Activated CD8-positive, alpha-beta memory T cell treated with anti-CD3 and anti-CD28 coated beads, Interleukin-2, amount 10 ng/mL, durations not matched to agents 7 days and 5 days (primary cell): Measurements from ENCODE around the gene ELN. TPM values are rescaled to one million over a fixed set of nuclear protein-coding genes. Genes with fewer than 3 reads are reported as not detected.

Experiments used
- ATAC-seq: fragments of 150-1000 bp; cut with Tn5 transposase; one replicate; pipeline ENCODE4 v1.10.0; 2021; ENCODE audit warnings: moderate library complexity
- CTCF ChIA-PET: fragments of 350-600 bp; sonication (Branson Sonifier 250); formaldehyde crosslinking; loops from one replicate; lab custom pipeline; 2021; ENCODE audit warnings: antibody characterized with exemption; lab: Charles Lee
- DNase-seq: peaks from one replicate; pipeline ENCODE4 v3.0.0-alpha.2; 2020
- H3K27ac Mint-ChIP-seq: one replicate; pipeline ENCODE4 v1.8.0; 2021; ENCODE audit warnings: mild to moderate bottlenecking, mixed read lengths
- H3K27me3 Mint-ChIP-seq: one replicate; pipeline ENCODE4 v1.8.0; 2021; ENCODE audit warnings: mixed read lengths
- H3K36me3 Mint-ChIP-seq: one replicate; pipeline ENCODE4 v1.8.0; 2021; ENCODE audit warnings: mild to moderate bottlenecking, mixed read lengths
- H3K4me1 Mint-ChIP-seq: one replicate; pipeline ENCODE4 v1.8.0; 2021; ENCODE audit warnings: mixed read lengths
- H3K4me3 Mint-ChIP-seq: one replicate; pipeline ENCODE4 v1.8.0; 2021; ENCODE audit warnings: mild to moderate bottlenecking, moderate library complexity, mixed read lengths
- H3K9me3 Mint-ChIP-seq: one replicate; pipeline ENCODE4 v1.8.0; 2022; ENCODE audit warnings: low read depth, mixed read lengths
- total RNA-seq, 2 experiments: library from RNA; stranded (reverse); gene quantifications; one replicate each; pipeline ENCODE4 v1.2.3, GENCODE V29; 2021

The ELN gene
- total RNA-seq, 2 experiments from 2014 or later: not detected

DNA sequence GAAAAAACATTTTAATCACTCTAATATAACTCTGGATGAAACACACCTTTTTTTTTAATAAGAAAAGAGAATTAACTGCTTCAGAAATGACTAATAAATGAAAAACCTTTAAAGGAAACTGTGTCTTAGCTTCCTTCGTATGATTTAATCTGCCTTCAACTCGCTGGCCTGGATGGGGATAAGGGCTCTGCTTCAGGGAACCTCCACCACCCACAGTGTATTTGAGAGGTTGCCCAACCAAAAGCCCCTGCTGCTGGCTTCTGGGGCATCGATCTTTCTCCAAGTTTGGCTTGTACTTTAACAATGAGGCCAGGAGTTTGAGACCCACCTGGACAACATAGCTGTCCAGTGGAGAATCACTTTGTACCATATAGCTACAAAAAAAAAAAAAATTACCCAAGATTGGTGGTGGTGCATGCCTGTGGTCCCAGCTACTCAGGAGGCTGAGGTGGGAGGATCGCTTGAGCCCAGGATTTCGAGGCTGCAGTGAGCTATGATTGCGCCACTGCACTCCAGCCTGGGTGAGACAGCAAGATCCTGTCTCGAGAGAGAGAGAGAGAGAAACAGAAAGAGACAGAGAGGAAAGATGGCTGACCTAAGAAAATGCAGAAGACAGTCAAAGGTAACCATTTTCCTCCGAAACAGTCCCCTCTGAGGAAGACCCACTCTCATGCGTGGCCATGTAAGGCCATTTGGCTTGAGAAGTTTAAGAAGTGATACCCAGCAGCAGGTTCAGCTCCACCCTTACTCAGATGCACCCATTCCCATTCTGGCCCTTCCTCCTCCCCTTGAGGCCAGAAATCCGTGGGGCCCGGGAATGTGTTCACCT, 42.0 kb downstream of the ELN start:
- CTCF ChIA-PET: interaction anchor here (0.6 to 5.0 kb wide), 10 partner anchors 9 to 331 kb away, joined by 3 to 33 read pairs (median 6); partner anchors contain the start of genes EIF4H, LAT2 and LIMK1
- Mint-ChIP-seq H3K9me3 (no peaks in the 10 kb centered on the region), H3K27ac (no peak overlapping the region), H3K4me3 (no peak overlapping the region), H3K4me1 (peaks cover 8% of the 10 kb centered on the region), H3K36me3 (no peaks in the 10 kb centered on the region), H3K27me3 (no peaks in the 10 kb centered on the region)
- no peak for ATAC-seq
- DNase-seq: no peak

DNA sequence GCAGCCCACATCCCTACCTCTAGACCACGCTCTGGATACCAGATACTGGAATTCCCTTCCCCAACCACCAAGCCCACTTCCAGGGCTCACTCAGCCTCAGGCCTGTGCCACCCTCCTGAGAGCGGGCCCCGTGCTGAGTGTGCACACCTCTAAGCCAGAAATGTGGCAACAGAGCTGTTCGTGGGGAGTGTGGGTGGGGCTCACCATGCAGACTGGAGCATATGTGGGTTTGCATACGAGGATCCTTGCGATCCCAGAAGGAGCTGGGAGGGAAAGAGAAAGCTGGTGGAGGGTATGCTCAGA, 42.6 kb downstream of the ELN start:
- peaks cover 8% of the 10 kb centered on the region for H3K4me1 Mint-ChIP-seq
- no peak overlapping the region for H3K4me3 Mint-ChIP-seq
- CTCF ChIA-PET: interaction anchor here (0.6 to 5.0 kb wide), 6 partner anchors 8 to 330 kb away, joined by 3 to 33 read pairs (median 16); partner anchors contain the start of gene LIMK1
- H3K27ac Mint-ChIP-seq: no peak overlapping the region
- H3K9me3 Mint-ChIP-seq: no peaks in the 10 kb centered on the region
- ATAC-seq (no peak), DNase-seq (no peak)
- no peaks in the 10 kb centered on the region for H3K36me3 Mint-ChIP-seq
- H3K27me3 Mint-ChIP-seq: no peaks in the 10 kb centered on the region

DNA sequence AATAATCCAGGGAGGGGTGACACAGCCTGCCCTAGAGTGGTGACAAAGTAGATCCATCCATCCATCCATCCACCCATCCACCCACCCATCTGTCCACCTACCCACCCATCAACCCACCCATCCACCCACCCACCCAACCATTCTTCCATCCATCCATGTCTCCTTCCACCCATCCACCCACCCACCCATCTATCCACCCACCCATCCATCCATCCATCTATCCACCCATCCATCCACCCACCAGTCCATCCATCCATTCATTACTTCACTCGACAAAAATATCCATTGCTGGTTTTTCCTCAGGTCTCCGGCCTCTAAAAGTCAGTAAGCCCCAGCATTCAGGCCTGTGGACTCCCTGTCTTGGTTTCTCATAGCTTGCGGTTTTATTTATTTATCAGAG, 43.1 kb downstream of the ELN start:
- no peak for ATAC-seq
- H3K27ac Mint-ChIP-seq: no peak overlapping the region

DNA sequence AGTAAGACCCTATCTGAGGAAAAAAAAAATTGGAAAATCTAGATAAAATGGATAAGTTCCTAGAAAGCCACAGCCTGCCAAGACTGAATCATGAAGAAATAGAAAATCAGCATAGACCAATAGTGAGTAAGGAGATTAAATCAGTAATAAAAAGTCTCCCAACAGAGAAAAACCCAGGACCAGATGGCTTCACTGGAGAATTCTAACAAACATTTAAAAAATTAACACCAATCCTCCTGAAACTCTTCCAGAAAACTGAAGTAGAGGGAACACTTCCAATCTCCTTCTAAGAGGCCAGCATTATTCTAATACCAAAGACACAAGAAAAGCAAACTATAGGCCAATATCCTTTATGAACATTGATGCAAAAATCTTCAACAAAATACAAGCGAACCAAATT, 46.8 kb downstream of the ELN start:
- no peaks in the 10 kb centered on the region for H3K27me3 Mint-ChIP-seq
- no peaks in the 10 kb centered on the region for H3K36me3 Mint-ChIP-seq
- H3K4me3 Mint-ChIP-seq: no peak overlapping the region
- CTCF ChIA-PET: interaction anchor here (0.6 to 1.3 kb wide), 2 partner anchors 326 to 327 kb away, joined by 3 read pairs; no protein-coding TSS in a partner anchor
- H3K4me1 Mint-ChIP-seq: peaks cover 5% of the 10 kb centered on the region
- DNase-seq: no peak
- H3K27ac Mint-ChIP-seq: no peak overlapping the region
- ATAC-seq: no peak
- no peaks in the 10 kb centered on the region for H3K9me3 Mint-ChIP-seq

More for the DNA sequence above, 43.1 kb downstream of the ELN start:
- no peaks in the 10 kb centered on the region for H3K9me3 Mint-ChIP-seq
- peaks cover 8% of the 10 kb centered on the region for H3K4me1 Mint-ChIP-seq
- H3K4me3 Mint-ChIP-seq: no peak overlapping the region
- CTCF ChIA-PET: interaction anchor here (1.0 to 5.0 kb wide), 2 partner anchors 113 to 330 kb away, joined by 3 to 33 read pairs; no protein-coding TSS in a partner anchor
- no peaks in the 10 kb centered on the region for H3K36me3 Mint-ChIP-seq
- DNase-seq: no peak
- no peaks in the 10 kb centered on the region for H3K27me3 Mint-ChIP-seq

- no peaks in the 10 kb centered on the region for H3K36me3 Mint-ChIP-seq
- H3K4me3 Mint-ChIP-seq: no peak overlapping the region
- H3K4me1 Mint-ChIP-seq: peaks cover 6% of the 10 kb centered on the region
- ATAC-seq: no peak
- DNase-seq: no peak
- H3K27me3 Mint-ChIP-seq: no peaks in the 10 kb centered on the region
- CTCF ChIA-PET: interaction anchor here (1.5 kb wide), 1 partner anchor 8 kb away, joined by 6 read pairs; no protein-coding TSS in a partner anchor
- H3K9me3 Mint-ChIP-seq: no peaks in the 10 kb centered on the region
- no peak overlapping the region for H3K27ac Mint-ChIP-seq
Measured at GRCh38 chr7:74078461-74078860, 50.5 kb downstream of the ELN start.

DNA sequence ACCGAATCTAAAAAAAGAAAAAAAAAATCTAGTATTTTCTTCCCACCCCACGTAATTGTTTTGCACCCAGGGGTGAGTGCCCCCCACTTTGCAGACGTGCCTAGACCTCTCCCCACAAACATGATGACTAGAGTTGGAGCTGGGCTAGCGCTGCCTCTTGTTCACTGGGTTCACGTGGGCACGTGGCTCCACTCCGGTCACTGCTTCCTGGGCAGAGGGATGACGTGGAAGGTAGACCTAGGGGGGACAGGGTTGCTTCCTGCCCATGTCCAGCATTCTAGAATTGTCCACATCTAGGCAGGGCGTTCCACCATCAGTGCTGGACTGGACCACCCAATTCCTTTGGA, 54.8 kb downstream of the ELN start:
- CTCF ChIA-PET: interaction anchor here (0.8 to 4.5 kb wide), 5 partner anchors 14 to 124 kb away, joined by 3 to 31 read pairs (median 4); no protein-coding TSS in a partner anchor
- Mint-ChIP-seq H3K27ac (no peak overlapping the region), H3K4me1 (peaks cover 12% of the 10 kb centered on the region), H3K36me3 (peaks cover 7% of the 10 kb centered on the region), H3K9me3 (no peaks in the 10 kb centered on the region), H3K27me3 (no peaks in the 10 kb centered on the region), H3K4me3 (peak overlapping the region; percentile 61)
- ATAC-seq: no peak
- no peak for DNase-seq

DNA sequence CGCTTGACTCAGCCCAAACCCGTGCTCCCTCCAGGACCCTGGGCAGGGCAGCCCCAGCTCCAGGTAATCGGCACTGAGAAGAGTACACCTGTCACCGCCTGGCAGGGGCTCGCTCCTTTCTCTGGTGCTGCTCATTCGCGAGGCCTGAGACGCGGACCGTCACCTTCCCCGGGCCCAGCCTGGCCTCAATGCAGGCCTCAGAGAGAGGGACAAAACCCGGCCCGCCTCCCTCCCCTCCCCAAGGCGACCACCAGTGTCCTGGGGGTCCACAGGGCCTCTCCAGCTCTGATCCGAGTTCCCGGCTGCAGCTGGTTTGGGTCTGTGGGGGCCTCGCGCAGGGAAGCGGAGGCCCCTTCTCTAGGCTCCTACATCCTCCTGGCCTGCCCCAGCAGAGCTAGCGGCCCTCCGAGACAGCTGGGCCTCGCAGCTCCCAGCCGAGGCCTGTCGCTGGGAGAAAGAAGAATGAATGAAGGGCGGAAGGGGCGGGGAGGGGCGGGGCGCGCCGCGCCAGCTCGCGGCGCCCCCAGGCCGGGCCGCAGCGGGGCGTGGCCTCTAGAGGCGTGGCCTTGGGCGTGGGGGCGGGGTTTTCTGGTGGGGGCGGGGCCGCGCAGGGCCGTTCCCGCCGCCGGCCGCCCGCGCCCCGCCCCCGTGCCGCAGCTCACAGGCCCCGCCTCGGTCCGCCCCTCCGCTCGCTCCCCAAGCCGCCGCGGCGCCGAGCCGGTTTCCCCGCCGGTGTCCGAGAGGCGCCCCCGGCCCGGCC, 55.3 kb downstream of the ELN start, which contains the start of gene LIMK1:
LIMK1 (plus strand) TSS at position 688 of the 760 bp plus-strand sequence. CDS start 187 bp downstream, outside the sequence.
- peak within 1 kb of the TSS; percentile 75 for H3K4me3 Mint-ChIP-seq
- H3K27me3 Mint-ChIP-seq: no peaks in the 10 kb centered on the region
- H3K4me1 Mint-ChIP-seq: peaks cover 12% of the 10 kb centered on the region
- H3K27ac Mint-ChIP-seq: peak within 1 kb of the TSS; percentile 82
- H3K9me3 Mint-ChIP-seq: no peaks in the 10 kb centered on the region
- peaks cover 8% of the 10 kb centered on the region for H3K36me3 Mint-ChIP-seq
- CTCF ChIA-PET: interaction anchor here (0.6 to 4.5 kb wide), 6 partner anchors 14 to 318 kb away, joined by 3 to 31 read pairs (median 4); no protein-coding TSS in a partner anchor
- peak; percentile 89 for ATAC-seq
- DNase-seq: peak; percentile 83

- H3K36me3 Mint-ChIP-seq: peaks cover 11% of the 10 kb centered on the region
- peaks cover 15% of the 10 kb centered on the region for H3K4me1 Mint-ChIP-seq
- CTCF ChIA-PET: interaction anchor here (1.9 to 4.5 kb wide), 3 partner anchors 15 to 317 kb away, joined by 6 to 31 read pairs (median 9); no protein-coding TSS in a partner anchor
- DNase-seq (peak; percentile 63), ATAC-seq (peak; percentile 68)
- peak overlapping the region; percentile 75 for H3K27ac Mint-ChIP-seq
- peak overlapping the region; percentile 75 for H3K4me3 Mint-ChIP-seq
- H3K27me3 Mint-ChIP-seq: no peaks in the 10 kb centered on the region
- H3K9me3 Mint-ChIP-seq: no peaks in the 10 kb centered on the region
Measured at GRCh38 chr7:74083928-74084721, 56.2 kb downstream of the ELN start.

DNA sequence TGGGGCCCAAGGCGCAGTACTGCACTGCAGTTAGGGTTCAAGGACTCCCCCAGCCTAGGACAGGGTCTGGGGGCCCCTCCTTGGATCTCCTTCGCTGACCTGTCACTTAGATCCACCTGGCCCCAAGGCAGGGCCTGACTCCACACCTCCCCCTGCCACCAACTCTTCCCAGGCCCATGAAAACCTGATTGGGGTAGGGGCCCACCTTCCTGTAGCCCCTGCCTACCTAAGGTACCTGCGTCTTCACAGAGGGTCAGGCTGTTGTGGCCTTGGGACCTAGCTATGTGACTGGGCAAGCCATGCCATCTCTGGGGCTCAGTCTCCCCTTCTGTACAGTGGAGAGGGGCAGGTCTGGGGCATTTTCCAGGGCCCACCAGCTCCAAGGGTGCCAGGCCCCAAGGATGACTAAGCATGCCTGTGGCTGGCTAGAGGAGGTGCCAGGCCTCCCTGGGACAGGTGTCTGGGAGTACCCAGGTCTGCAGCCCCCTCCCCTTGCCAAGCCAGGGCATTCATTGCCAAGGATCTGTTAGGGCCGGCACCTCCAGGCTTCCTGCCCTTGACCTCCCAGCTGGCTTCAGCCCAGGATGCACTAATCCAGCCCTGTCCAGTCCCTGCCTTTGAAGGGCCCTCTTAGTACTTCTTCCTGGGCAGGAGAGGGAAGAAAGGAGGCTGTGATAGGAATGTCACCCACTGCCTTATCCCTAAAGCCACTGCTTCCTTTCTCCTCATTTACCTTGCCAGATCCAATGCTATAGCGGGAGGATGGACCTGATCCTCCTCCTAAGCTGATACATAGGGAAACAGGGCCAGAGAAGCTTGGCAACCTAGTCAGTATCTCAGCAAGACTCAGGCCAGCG, 57.0 kb downstream of the ELN start:
- peaks cover 11% of the 10 kb centered on the region for H3K36me3 Mint-ChIP-seq
- H3K27ac Mint-ChIP-seq: peak overlapping the region; percentile 75
- H3K4me1 Mint-ChIP-seq: peaks cover 15% of the 10 kb centered on the region
- no peak for DNase-seq
- H3K9me3 Mint-ChIP-seq: no peaks in the 10 kb centered on the region
- H3K4me3 Mint-ChIP-seq: peak overlapping the region; percentile 75
- ATAC-seq: no peak
- CTCF ChIA-PET: interaction anchor here (0.8 to 2.6 kb wide), 3 partner anchors 9 to 316 kb away, joined by 3 to 9 read pairs (median 6); no protein-coding TSS in a partner anchor
- H3K27me3 Mint-ChIP-seq: no peaks in the 10 kb centered on the region

- H3K4me3 Mint-ChIP-seq: no peak overlapping the region
- no peaks in the 10 kb centered on the region for H3K9me3 Mint-ChIP-seq
- peaks cover 27% of the 10 kb centered on the region for H3K4me1 Mint-ChIP-seq
- no peak overlapping the region for H3K27ac Mint-ChIP-seq
- H3K27me3 Mint-ChIP-seq: no peaks in the 10 kb centered on the region
- ATAC-seq (no peak), DNase-seq (no peak)
- peaks cover 11% of the 10 kb centered on the region for H3K36me3 Mint-ChIP-seq
- CTCF ChIA-PET: no interaction called here
Measured at GRCh38 chr7:74087791-74088453, 59.9 kb downstream of the ELN start.

DNA sequence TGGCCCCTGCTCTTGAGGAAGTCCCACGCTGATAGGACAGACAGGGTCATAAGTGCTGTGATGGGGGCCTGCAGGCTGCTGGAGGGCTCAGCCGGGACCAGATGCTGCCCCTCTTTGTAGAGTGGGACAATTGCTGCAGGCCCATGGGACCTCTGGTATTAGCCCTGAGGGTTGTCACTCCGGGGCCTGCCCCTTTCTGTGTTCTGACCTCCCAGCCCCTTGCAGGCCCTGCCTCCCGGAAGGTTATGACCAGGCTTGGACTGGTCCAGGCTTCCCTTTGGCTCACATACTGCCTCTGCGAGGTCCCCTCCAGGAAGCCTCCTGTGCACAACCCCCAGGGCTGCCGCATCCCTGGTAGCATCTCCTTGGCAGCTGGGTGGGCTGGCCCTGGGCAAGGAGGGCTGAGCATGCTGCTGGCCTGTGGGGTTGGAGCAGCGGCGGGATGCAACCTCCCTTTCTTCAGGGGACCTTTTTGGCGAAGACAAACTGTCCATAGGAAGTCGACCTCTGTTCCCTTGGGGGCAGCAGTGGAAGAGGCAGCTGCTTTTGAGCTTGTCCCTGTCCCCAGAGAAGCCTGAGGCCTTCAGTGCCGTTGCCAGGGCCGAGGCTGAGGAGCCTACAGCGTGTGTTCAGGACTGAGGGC, 64.5 kb downstream of the ELN start:
- peaks cover 11% of the 10 kb centered on the region for H3K36me3 Mint-ChIP-seq
- no peak for ATAC-seq
- peak overlapping the region; percentile 81 for H3K4me3 Mint-ChIP-seq
- CTCF ChIA-PET: interaction anchor here (0.8 to 1.1 kb wide), 4 partner anchors 25 to 116 kb away, joined by 3 to 4 read pairs (median 3); no protein-coding TSS in a partner anchor
- no peaks in the 10 kb centered on the region for H3K27me3 Mint-ChIP-seq
- H3K9me3 Mint-ChIP-seq: no peaks in the 10 kb centered on the region
- peak overlapping the region; percentile 95 for H3K27ac Mint-ChIP-seq
- DNase-seq: no peak
- H3K4me1 Mint-ChIP-seq: peaks cover 36% of the 10 kb centered on the region
